Right lobe of liver (tissue), 6 donors: ENCODE measurements around the gene PRKAG3. TPM values are rescaled to one million over a fixed set of nuclear protein-coding genes. Genes with fewer than 3 reads are reported as not detected.

Experiments used
- ATAC-seq, 4 donors: fragments of 200-7000 bp; cut with Tn5 transposase; one replicate each; pipeline ENCODE4 v1.9.1; 2020; ENCODE audit warnings: mild to moderate bottlenecking in 4 of 4, moderate library complexity in 4 of 4
- DNase-seq, 3 donors: peaks; one replicate each; pipeline ENCODE4 v3.0.0-alpha.2; 2020
- H3K27ac ChIP-seq, 3 donors: fragments of 200-600 bp; one replicate each; pipeline ENCODE4 v1.8.0; 2022
- H3K27me3 ChIP-seq, 2 donors: fragments of 200-600 bp; one replicate each; pipeline ENCODE4 v1.8.0; 2022
- H3K36me3 ChIP-seq, 4 donors: fragments of 200-600 bp; sonication (generic) in 1 of 4; one replicate each; pipeline versions ENCODE4 v1.5.1 to v1.8.0; 2017 to 2022; ENCODE audit warnings: control low read depth in 1 of 4
- H3K4me1 ChIP-seq, 4 donors: fragments of 200-600 bp; sonication (generic) in 1 of 4; one replicate each; pipeline versions ENCODE4 v1.5.1 to v1.8.0; 2017 to 2022; ENCODE audit warnings: control low read depth in 1 of 4
- H3K4me3 ChIP-seq, 3 donors: fragments of 200-600 bp; one replicate each; pipeline ENCODE4 v1.8.0; 2022
- H3K9me3 ChIP-seq, 4 donors: fragments of 200-600 bp; sonication (generic) in 1 of 4; one replicate each; pipeline versions ENCODE4 v1.5.1 to v1.8.0; 2017 to 2022; ENCODE audit warnings: control low read depth in 1 of 4
- POLR2A ChIP-seq: fragments of 450-650 bp; IDR thresholded peaks from one replicate; pipeline ENCODE4 v1.6.1; 2017; ENCODE audit warnings: antibody characterized with exemption, mild to moderate bottlenecking
- WGBS: methylation state at CpG from one replicate; pipeline ENCODE4 v1.1.6; 2018; ENCODE audit warnings: low coverage, low lambda C conversion rate; ENCODE audit not compliant: insufficient coverage; ENCODE audit errors: missing lambda C conversion rate; 5-methylcytosine and 5-hydroxymethylcytosine counted together
- intact Hi-C, 2 donors: fragments of 100-400 bp; cut with DNase I; formaldehyde crosslinking; loops; one replicate each; pipeline versions ENCODE4 v1.11.2 to v1.14.1; 2022
- total RNA-seq, 6 experiments: library from RNA; depleted of rRNA in 2 of 6; stranded (reverse); fragments of >200 nt in 2 of 6; fragmentation: NEBNext Ultra II Directional in 3 of 6; extraction: Animal tissue kit (Norgen Biotek cat#: 25700) in 3 of 6; gene quantifications; one replicate each; pipeline versions ENCODE4 v1.1.0 to v1.2.4, GENCODE V29; 2016 to 2023
- TF ChIP-seq, protein P1 (sequence below), 4 donors: fragments of 200-600 bp in 3 of 4; fragments of 450-650 bp in 1 of 4; IDR thresholded peaks; one replicate each; pipeline versions ENCODE4 v1.5.1 to v1.8.0; 2016 to 2022; ENCODE audit warnings: antibody characterized with exemption in 4 of 4, mild to moderate bottlenecking in 2 of 4
- donor health status: DM: no; HTN: yes; CAD: no.
- donor health status: DM: no; HTN: no; CAD: no.
- donor health status: DM: no; HTN: no; CAD: no.
- donor health status: DM: no; HTN: yes; CAD: no.
- donor health status: DM: no; HTN: yes; CAD: no.

Gene PRKAG3
- total RNA-seq, 6 experiments from 2014 or later: not detected

DNA sequence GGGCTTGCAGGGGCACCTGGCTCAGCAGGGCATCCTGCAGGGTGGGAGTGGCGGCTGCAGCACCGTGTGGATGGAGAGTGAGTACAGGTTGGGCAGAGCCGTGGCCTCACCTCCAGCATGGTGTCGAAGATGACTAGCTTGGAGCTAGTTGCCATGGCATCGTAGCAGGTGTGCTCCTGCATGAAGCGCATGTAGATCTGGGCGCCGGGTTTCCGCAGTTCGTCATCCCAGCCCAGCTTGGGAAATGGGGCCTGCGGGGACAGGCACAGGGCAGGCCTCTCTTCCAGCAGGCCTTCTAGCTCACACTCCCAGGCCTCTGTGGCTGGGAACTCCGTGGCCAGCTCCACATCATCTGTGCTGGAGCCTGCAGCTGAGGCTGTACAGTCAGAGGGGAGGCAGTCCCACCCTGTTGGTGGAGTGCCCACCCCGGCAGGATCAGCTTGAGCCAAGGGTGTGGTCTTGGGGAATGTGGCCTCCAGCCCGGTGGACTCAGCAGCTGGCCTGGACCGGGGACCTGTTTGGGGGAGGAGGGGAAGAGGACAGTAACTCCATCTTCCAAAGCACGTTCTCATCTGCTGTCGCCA lies 1.6 kb downstream of the PRKAG3 start:
- no CpG with 5 or more reads among the region's 17 CpGs for WGBS
- Histone ChIP-seq H3K27me3 (no peaks in the 10 kb centered on the region), H3K36me3 (no peaks in the 10 kb centered on the region), H3K27ac (no peak overlapping the region), H3K4me1 (no peaks in the 10 kb centered on the region), H3K4me3 (no peak overlapping the region), H3K9me3 (no peaks in the 10 kb centered on the region)
- TF ChIP-seq, protein P1, sequence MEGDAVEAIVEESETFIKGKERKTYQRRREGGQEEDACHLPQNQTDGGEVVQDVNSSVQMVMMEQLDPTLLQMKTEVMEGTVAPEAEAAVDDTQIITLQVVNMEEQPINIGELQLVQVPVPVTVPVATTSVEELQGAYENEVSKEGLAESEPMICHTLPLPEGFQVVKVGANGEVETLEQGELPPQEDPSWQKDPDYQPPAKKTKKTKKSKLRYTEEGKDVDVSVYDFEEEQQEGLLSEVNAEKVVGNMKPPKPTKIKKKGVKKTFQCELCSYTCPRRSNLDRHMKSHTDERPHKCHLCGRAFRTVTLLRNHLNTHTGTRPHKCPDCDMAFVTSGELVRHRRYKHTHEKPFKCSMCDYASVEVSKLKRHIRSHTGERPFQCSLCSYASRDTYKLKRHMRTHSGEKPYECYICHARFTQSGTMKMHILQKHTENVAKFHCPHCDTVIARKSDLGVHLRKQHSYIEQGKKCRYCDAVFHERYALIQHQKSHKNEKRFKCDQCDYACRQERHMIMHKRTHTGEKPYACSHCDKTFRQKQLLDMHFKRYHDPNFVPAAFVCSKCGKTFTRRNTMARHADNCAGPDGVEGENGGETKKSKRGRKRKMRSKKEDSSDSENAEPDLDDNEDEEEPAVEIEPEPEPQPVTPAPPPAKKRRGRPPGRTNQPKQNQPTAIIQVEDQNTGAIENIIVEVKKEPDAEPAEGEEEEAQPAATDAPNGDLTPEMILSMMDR (IDR thresholded peaks at IDR 0.05): no peak
- TF ChIP-seq POLR2A: no peak
- ATAC-seq: no peak
- DNase-seq: no peak
- intact Hi-C loops: loop anchor here in 1 of 2 donors (10.0 kb wide), 1 partner anchor 115 kb away; the partner anchor contains the start of gene TTLL4

DNA sequence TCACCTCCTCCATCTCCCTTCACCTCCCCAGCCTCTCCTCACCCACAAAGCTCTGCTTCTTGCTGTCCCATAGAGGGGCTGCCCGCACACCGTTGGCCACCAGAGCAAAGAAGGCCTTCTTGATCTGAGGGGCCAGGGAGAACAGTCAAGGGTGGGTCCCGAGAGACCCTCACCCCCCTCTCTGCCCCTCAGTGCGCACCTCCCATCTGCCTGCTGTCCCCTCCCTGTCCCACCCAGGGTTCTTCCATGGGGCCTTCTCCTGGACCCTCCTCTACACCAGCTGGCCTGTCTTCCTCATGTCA lies 3.2 kb downstream of the PRKAG3 start:
- H3K36me3 ChIP-seq: no peaks in the 10 kb centered on the region
- intact Hi-C loops: no loop called here
- no peaks in the 10 kb centered on the region for H3K27me3 ChIP-seq
- 57% methylated on average over 1 of the region's 4 CpGs for WGBS
- no peak for TF ChIP-seq POLR2A
- TF ChIP-seq, protein P1 (IDR thresholded peaks at IDR 0.05): no peak
- no peak overlapping the region for H3K4me3 ChIP-seq
- no peak overlapping the region for H3K27ac ChIP-seq
- DNase-seq (no peak), ATAC-seq (no peak)
- H3K4me1 ChIP-seq: no peaks in the 10 kb centered on the region
- H3K9me3 ChIP-seq: no peaks in the 10 kb centered on the region

GRCh38 chr2:218827701-218828476 lies 3.7 kb downstream of the PRKAG3 start:
- peak in 1 of 4 donors; percentile 6 for ATAC-seq
- TF ChIP-seq, protein P1 (IDR thresholded peaks at IDR 0.05): no peak
- no peak for TF ChIP-seq POLR2A
- no peak for DNase-seq
- no peaks in the 10 kb centered on the region for H3K27me3 ChIP-seq
- H3K4me3 ChIP-seq: no peak overlapping the region
- H3K36me3 ChIP-seq: no peaks in the 10 kb centered on the region
- intact Hi-C loops: no loop called here
- H3K9me3 ChIP-seq: no peaks in the 10 kb centered on the region
- no peak overlapping the region for H3K27ac ChIP-seq
- H3K4me1 ChIP-seq: no peaks in the 10 kb centered on the region
- WGBS: 29% methylated on average over 2 of the region's 14 CpGs

- no peaks in the 10 kb centered on the region for H3K9me3 ChIP-seq
- ATAC-seq (peak in 1 of 4 donors; percentile 4), DNase-seq (no peak)
- no peak overlapping the region for H3K27ac ChIP-seq
- H3K4me3 ChIP-seq: no peak overlapping the region
- H3K4me1 ChIP-seq: no peaks in the 10 kb centered on the region
- H3K36me3 ChIP-seq: no peaks in the 10 kb centered on the region
- TF ChIP-seq, protein P1 (IDR thresholded peaks at IDR 0.05): no peak
- TF ChIP-seq POLR2A: no peak
- WGBS: 80% methylated on average over 1 of the region's 10 CpGs
- intact Hi-C loops: no loop called here
- H3K27me3 ChIP-seq: no peaks in the 10 kb centered on the region
These were observed 4.8 kb downstream of the PRKAG3 start for GRCh38 chr2:218826791-218827190.
